Uterus (tissue), 4 donors: Measurements from ENCODE around the gene GALNT12. TPM values are rescaled to one million over a fixed set of nuclear protein-coding genes. Genes with fewer than 3 reads are reported as not detected.

Source experiments
- DNase-seq, 2 donors: peaks; one replicate each; pipeline ENCODE4 v3.0.0-alpha.2; 2019 to 2020
- H3K27ac ChIP-seq, 2 donors: fragments of 200-600 bp; sonication (generic); 1 replicate in 1 of 2; 2 replicates in 1 of 2; pipeline ENCODE4 v1.5.1; 2016 to 2018
- H3K27me3 ChIP-seq, 2 donors: fragments of 200-600 bp; sonication (generic); one replicate each; pipeline ENCODE4 v1.5.1; 2018 to 2019; ENCODE audit warnings: control low read depth in 1 of 2
- H3K36me3 ChIP-seq, 2 donors: fragments of 200-600 bp; sonication (generic); one replicate each; pipeline ENCODE4 v1.5.1; 2019; ENCODE audit warnings: control low read depth in 1 of 2
- H3K4me1 ChIP-seq, 2 donors: fragments of 200-600 bp; sonication (generic); one replicate each; pipeline ENCODE4 v1.5.1; 2018 to 2019; ENCODE audit warnings: control low read depth in 1 of 2
- H3K4me3 ChIP-seq, 2 donors: fragments of 200-600 bp; sonication (generic); 1 replicate in 1 of 2; 2 replicates in 1 of 2; pipeline ENCODE4 v1.5.1; 2018 to 2019; ENCODE audit warnings: mild to moderate bottlenecking in 1 of 2
- H3K9me3 ChIP-seq, 2 donors: fragments of 200-600 bp; sonication (generic); one replicate each; pipeline ENCODE4 v1.5.1; 2019; ENCODE audit warnings: control low read depth in 1 of 2
- POLR2A ChIP-seq, 2 donors: fragments of 450-650 bp; IDR thresholded peaks; one replicate each; pipeline ENCODE4 v1.6.1; 2016; ENCODE audit warnings: antibody characterized with exemption in 2 of 2, mild to moderate bottlenecking in 1 of 2, moderate library complexity in 1 of 2
- intact Hi-C: fragments of 100-400 bp; cut with DNase I; formaldehyde crosslinking; loops from one replicate; pipeline ENCODE4 v1.15.1; 2023; ENCODE audit warnings: low total_unique reads
- total RNA-seq, 4 donors: library from RNA; depleted of rRNA in 3 of 4; stranded (reverse); fragments of >200 nt in 3 of 4; gene quantifications; one replicate each; pipeline versions ENCODE4 v1.1.0 to v1.2.4, GENCODE V29; 2014 to 2023
- TF ChIP-seq, protein P1 (sequence below), 4 experiments: fragments of 200-600 bp in 2 of 4; fragments of 450-650 bp in 2 of 4; sonication (generic) in 2 of 4; IDR thresholded peaks; one replicate each; pipeline ENCODE4 v1.5.1; 2016 to 2019; ENCODE audit warnings: antibody characterized with exemption in 4 of 4, mild to moderate bottlenecking in 2 of 4, moderate library complexity in 1 of 4
- donor health status: DM: yes; HTN: yes; CAD: no.

The GALNT12 gene
- total RNA-seq, result 1 to 10 TPM in 2 of 4 donors, under 1 TPM in 1, not detected in 1; 0.29 to 9.3 (median 2.5) TPM

GRCh38 chr9:98807070-98807813, at the start of gene GALNT12:
TSS of gene GALNT12 (plus strand) at chr9:98807670. CDS start at chr9:98807699, 29 bp downstream.
- Histone ChIP-seq H3K27me3 (no peaks in the 10 kb centered on the region), H3K4me1 (peaks cover 0 to 4% of the 10 kb centered on the region in 2 donors)
- no peak for DNase-seq

GRCh38 chr9:98760231-98760630, 47.2 kb upstream of the GALNT12 start:
- Histone ChIP-seq H3K27me3 (no peaks in the 10 kb centered on the region), H3K36me3 (no peaks in the 10 kb centered on the region), H3K4me1 (no peaks in the 10 kb centered on the region), H3K27ac (no peak overlapping the region), H3K4me3 (no peak overlapping the region), H3K9me3 (no peaks in the 10 kb centered on the region)
- TF ChIP-seq, protein P1, sequence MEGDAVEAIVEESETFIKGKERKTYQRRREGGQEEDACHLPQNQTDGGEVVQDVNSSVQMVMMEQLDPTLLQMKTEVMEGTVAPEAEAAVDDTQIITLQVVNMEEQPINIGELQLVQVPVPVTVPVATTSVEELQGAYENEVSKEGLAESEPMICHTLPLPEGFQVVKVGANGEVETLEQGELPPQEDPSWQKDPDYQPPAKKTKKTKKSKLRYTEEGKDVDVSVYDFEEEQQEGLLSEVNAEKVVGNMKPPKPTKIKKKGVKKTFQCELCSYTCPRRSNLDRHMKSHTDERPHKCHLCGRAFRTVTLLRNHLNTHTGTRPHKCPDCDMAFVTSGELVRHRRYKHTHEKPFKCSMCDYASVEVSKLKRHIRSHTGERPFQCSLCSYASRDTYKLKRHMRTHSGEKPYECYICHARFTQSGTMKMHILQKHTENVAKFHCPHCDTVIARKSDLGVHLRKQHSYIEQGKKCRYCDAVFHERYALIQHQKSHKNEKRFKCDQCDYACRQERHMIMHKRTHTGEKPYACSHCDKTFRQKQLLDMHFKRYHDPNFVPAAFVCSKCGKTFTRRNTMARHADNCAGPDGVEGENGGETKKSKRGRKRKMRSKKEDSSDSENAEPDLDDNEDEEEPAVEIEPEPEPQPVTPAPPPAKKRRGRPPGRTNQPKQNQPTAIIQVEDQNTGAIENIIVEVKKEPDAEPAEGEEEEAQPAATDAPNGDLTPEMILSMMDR (IDR thresholded peaks at IDR 0.05), result no peak
- intact Hi-C loops, result no loop called here
- no peak for DNase-seq

More at GRCh38 chr9:98807070-98807813, at the start of gene GALNT12:
- H3K9me3 ChIP-seq, result no peaks in the 10 kb centered on the region
- H3K36me3 ChIP-seq, result no peaks in the 10 kb centered on the region
- H3K4me3 ChIP-seq, result peak within 1 kb of the TSS; percentile 34 to 41
- intact Hi-C loops, result no loop called here
- TF ChIP-seq POLR2A (IDR thresholded peaks at IDR 0.05), result no peak
- TF ChIP-seq, protein P1 (IDR thresholded peaks at IDR 0.05), result no peak
- H3K27ac ChIP-seq, result peak within 1 kb of the TSS in 1 of 2 donors; percentile 28

GRCh38 chr9:98763986-98764745, 43.3 kb upstream of the GALNT12 start:
- no peaks in the 10 kb centered on the region for H3K4me1 ChIP-seq
- no peaks in the 10 kb centered on the region for H3K9me3 ChIP-seq
- DNase-seq, result no peak
- H3K4me3 ChIP-seq, result no peak overlapping the region
- H3K27me3 ChIP-seq, result no peaks in the 10 kb centered on the region
- H3K27ac ChIP-seq, result no peak overlapping the region
- no peaks in the 10 kb centered on the region for H3K36me3 ChIP-seq
- intact Hi-C loops, result no loop called here
- TF ChIP-seq, protein P1 (IDR thresholded peaks at IDR 0.05), result no peak
- TF ChIP-seq POLR2A (IDR thresholded peaks at IDR 0.05), result no peak

- H3K4me3 ChIP-seq, result no peak overlapping the region
- no peak for DNase-seq
- intact Hi-C loops, result no loop called here
- TF ChIP-seq, protein P1 (IDR thresholded peaks at IDR 0.05), result no peak
- TF ChIP-seq POLR2A (IDR thresholded peaks at IDR 0.05), result no peak
- H3K27ac ChIP-seq, result no peak overlapping the region
- H3K36me3 ChIP-seq, result no peaks in the 10 kb centered on the region
- no peaks in the 10 kb centered on the region for H3K27me3 ChIP-seq
- no peaks in the 10 kb centered on the region for H3K4me1 ChIP-seq
- H3K9me3 ChIP-seq, result no peaks in the 10 kb centered on the region
Measured at GRCh38 chr9:98765256-98765655, 42.2 kb upstream of the GALNT12 start.

- TF ChIP-seq, protein P1 (IDR thresholded peaks at IDR 0.05), result no peak
- no peak for TF ChIP-seq POLR2A (IDR thresholded peaks at IDR 0.05)
- H3K4me1 ChIP-seq, result no peaks in the 10 kb centered on the region
- DNase-seq, result no peak
- no peak overlapping the region for H3K27ac ChIP-seq
- H3K27me3 ChIP-seq, result no peaks in the 10 kb centered on the region
- H3K9me3 ChIP-seq, result no peaks in the 10 kb centered on the region
- no peak overlapping the region for H3K4me3 ChIP-seq
- intact Hi-C loops, result no loop called here
- no peaks in the 10 kb centered on the region for H3K36me3 ChIP-seq
Measured at GRCh38 chr9:98766586-98766985, 40.9 kb upstream of the GALNT12 start.
